B cell (primary cell): ENCODE measurements around the gene GNG3. TPM values are rescaled to one million over a fixed set of nuclear protein-coding genes. Genes with fewer than 3 reads are reported as not detected.
A peak's percentile ranks its signal among the peaks of the same experiment; 100 is the strongest.

Source experiments
- ATAC-seq: fragments of 200-7000 bp; cut with Tn5 transposase; one replicate; pipeline ENCODE4 v1.10.0; 2021; ENCODE audit warnings: low read depth, mild to moderate bottlenecking, moderate number of reproducible peaks, moderate library complexity
- CTCF ChIA-PET: fragments of 350-600 bp; sonication (Branson Sonifier 250); formaldehyde crosslinking; loops from one replicate; lab custom pipeline; 2021; ENCODE audit warnings: antibody characterized with exemption, inconsistent platforms; lab: Charles Lee
- POLR2A ChIA-PET: fragments of 350-600 bp; sonication (Branson Sonifier 250); formaldehyde crosslinking; loops from one replicate; lab custom pipeline; 2021; ENCODE audit warnings: antibody characterized with exemption; lab: Charles Lee
- DNase-seq: peaks from one replicate; pipeline ENCODE4 v3.0.0; 2013
- H2AFZ ChIP-seq: 2 replicates; pipeline ENCODE4 v1.6.1; 2012; ENCODE audit warnings: mild to moderate bottlenecking, low read depth, low read length; ENCODE audit not compliant: insufficient read depth, poor library complexity, severe bottlenecking
- H3K27ac ChIP-seq, 2 donors: 1 replicate in 1 of 2; 2 replicates in 1 of 2; pipeline ENCODE4 v1.5.1; 2012 to 2013; ENCODE audit warnings: low read length in 2 of 2, mild to moderate bottlenecking in 2 of 2, moderate library complexity in 1 of 2
- H3K27me3 ChIP-seq, 4 experiments: fragments of 200-600 bp in 1 of 4; sonication (generic) in 1 of 4; replicated peaks in 1 of 4; 1 replicate in 2 of 4; 2 replicates in 2 of 4; pipeline versions ENCODE4 v1.6.1 to v1.7.0; 2013 to 2016; ENCODE audit warnings: low read length in 3 of 4, mild to moderate bottlenecking in 2 of 4, mixed read lengths in 1 of 4, moderate library complexity in 1 of 4; ENCODE audit not compliant: insufficient read depth in 4 of 4, control insufficient read depth in 3 of 4; ENCODE audit errors: control extremely low read depth in 1 of 4
- H3K36me3 ChIP-seq, 2 experiments: replicated peaks in 1 of 2; 1 replicate in 1 of 2; 2 replicates in 1 of 2; pipeline versions ENCODE4 v1.6.1 to v1.7.1; 2013; ENCODE audit warnings: low read length in 1 of 2; ENCODE audit not compliant: insufficient read depth in 2 of 2, control insufficient read depth in 1 of 2; ENCODE audit errors: control extremely low read depth in 1 of 2, extremely low read depth in 1 of 2
- H3K4me1 ChIP-seq, 2 donors: fragments of 200-600 bp in 1 of 2; sonication (generic) in 1 of 2; 1 replicate in 1 of 2; 2 replicates in 1 of 2; pipeline versions ENCODE4 v1.5.1 to v1.6.1; 2013 to 2017; ENCODE audit warnings: low read length in 2 of 2; ENCODE audit not compliant: control insufficient read depth in 2 of 2, insufficient read depth in 2 of 2
- H3K4me2 ChIP-seq: replicated peaks from 2 replicates; pipeline ENCODE3; 2012; ENCODE audit warnings: mild to moderate bottlenecking, low read depth, low read length; ENCODE audit not compliant: poor library complexity, severe bottlenecking
- H3K4me3 ChIP-seq, 5 experiments: fragments of 200-600 bp in 1 of 5; sonication (generic) in 1 of 5; 1 replicate in 3 of 5; 2 replicates in 2 of 5; pipeline versions ENCODE4 v1.5.1 to v1.7.0; 2011 to 2016; ENCODE audit warnings: low read length in 4 of 5, mild to moderate bottlenecking in 4 of 5, low read depth in 2 of 5, control low read depth in 1 of 5, moderate library complexity in 1 of 5; ENCODE audit not compliant: insufficient read depth in 1 of 5; ENCODE audit errors: control extremely low read depth in 1 of 5, extremely low read depth in 1 of 5
- H3K79me2 ChIP-seq: fragments of 200-600 bp; sonication (generic); one replicate; pipeline ENCODE4 v1.6.0; 2016; ENCODE audit warnings: low read length; ENCODE audit not compliant: control insufficient read depth, insufficient read depth
- H3K9ac ChIP-seq: fragments of 200-600 bp; sonication (generic); 2 replicates; pipeline ENCODE4 v1.6.1; 2017; ENCODE audit warnings: mild to moderate bottlenecking, low read length, moderate library complexity
- H3K9me3 ChIP-seq, 3 donors: one replicate each; pipeline versions ENCODE4 v1.6.1 to v1.7.1; 2013; ENCODE audit warnings: low read length in 2 of 3; ENCODE audit not compliant: control insufficient read depth in 2 of 3, insufficient read depth in 1 of 3; ENCODE audit errors: control extremely low read depth in 1 of 3
- H4K20me1 ChIP-seq: 2 replicates; pipeline ENCODE4 v1.6.0; 2012; ENCODE audit warnings: mild to moderate bottlenecking, low read length; ENCODE audit not compliant: insufficient read depth, control insufficient read depth, poor library complexity, severe bottlenecking
- H3K27ac Mint-ChIP-seq: one replicate; pipeline ENCODE4 v1.8.0; 2021; ENCODE audit warnings: mixed read lengths
- H3K27me3 Mint-ChIP-seq: one replicate; pipeline ENCODE4 v1.8.0; 2021; ENCODE audit warnings: mixed read lengths
- H3K4me1 Mint-ChIP-seq: one replicate; pipeline ENCODE4 v1.8.0; 2021; ENCODE audit warnings: mixed read lengths
- H3K4me3 Mint-ChIP-seq: one replicate; pipeline ENCODE4 v1.8.0; 2021; ENCODE audit warnings: mixed read lengths
- H3K9me3 Mint-ChIP-seq: one replicate; pipeline ENCODE4 v1.8.0; 2022; ENCODE audit warnings: mixed read lengths; ENCODE audit not compliant: insufficient read depth
- EZH2 ChIP-seq: IDR thresholded peaks from 2 replicates; pipeline ENCODE4 v1.6.1; 2012; ENCODE audit warnings: borderline replicate concordance, low read depth, mild to moderate bottlenecking, moderate library complexity, low read length; ENCODE audit not compliant: insufficient read depth, poor library complexity, severe bottlenecking
- WGBS: methylation state at CpG from one replicate; pipeline ENCODE4 v1.1.5; 2013; ENCODE audit warnings: missing lambda C conversion rate; ENCODE audit not compliant: insufficient coverage; 5-methylcytosine and 5-hydroxymethylcytosine counted together
- intact Hi-C: fragments of 100-400 bp; cut with micrococcal nuclease; formaldehyde crosslinking; loops from one replicate; pipeline ENCODE4 v1.10.0; 2022
- polyA plus RNA-seq: library from polyadenylated mRNA; depleted of rRNA; stranded (reverse); fragments of >200 nt; gene quantifications from 2 replicates; pipeline ENCODE4 v1.2.3, GENCODE V29; 2012
- total RNA-seq, 2 donors: library from RNA; stranded (reverse); fragments of 120-200 nt in 1 of 2; gene quantifications; 1 replicate in 1 of 2; 2 replicates in 1 of 2; pipeline versions ENCODE4 v1.2.3 to v1.2.4, GENCODE V29; 2013 to 2022
- TF ChIP-seq, protein P1 (sequence below): fragments of 200-600 bp; IDR thresholded peaks from one replicate; pipeline ENCODE4 v1.8.0; 2022; ENCODE audit warnings: antibody characterized with exemption, mild to moderate bottlenecking

The GNG3 gene
- total and polyA plus RNA-seq, 2 donors (not counting 1 experiment from before 2014, with no cell fraction given): 2.1 to 5.5 TPM

DNA sequence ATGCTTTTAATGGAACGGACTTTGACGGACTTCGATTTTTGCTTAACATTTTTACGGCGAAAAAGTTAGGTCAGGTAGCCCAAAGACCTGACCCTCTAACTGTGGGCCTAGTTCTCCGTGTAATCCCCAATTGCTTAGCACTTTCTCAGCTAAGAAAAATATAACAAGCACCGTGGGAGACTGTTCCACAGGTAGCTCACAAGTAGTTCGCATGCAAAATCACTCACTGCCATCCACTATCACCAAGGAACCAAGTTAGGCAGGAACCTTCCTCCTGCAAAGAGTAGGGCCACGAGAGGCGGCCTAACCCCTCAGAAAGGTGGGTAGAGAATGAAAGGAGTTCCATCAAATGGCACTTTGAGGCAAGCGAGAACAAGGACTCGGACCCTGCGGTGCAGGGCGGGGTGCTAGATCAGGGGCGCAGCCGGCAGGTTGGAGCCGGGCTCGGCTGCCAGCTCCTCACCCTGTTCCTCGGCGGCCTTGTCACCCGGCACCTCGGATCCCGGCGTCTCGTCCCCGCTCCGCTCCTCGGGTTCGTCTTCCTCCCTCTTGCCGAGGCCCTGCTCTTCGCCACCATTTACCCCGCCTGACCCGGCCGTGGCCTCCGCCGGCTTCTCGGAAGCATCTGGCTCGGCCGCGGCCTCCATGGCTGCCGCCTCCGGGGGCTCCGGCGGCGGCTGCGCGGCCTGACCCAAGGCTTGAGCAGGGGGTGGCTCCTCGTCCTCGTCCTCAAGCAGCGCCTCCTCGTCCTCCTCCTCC lies 18.9 kb downstream of the GNG3 start:
- Histone ChIP-seq H3K4me1 (peaks cover 37 to 41% of the 10 kb centered on the region in 2 donors), H3K79me2 (peaks cover 81% of the 10 kb centered on the region), H3K27ac (peak overlapping the region; percentile 40 to 90), H2AFZ (peak overlapping the region; percentile 91), H3K36me3 (peaks cover 3 to 34% of the 10 kb centered on the region in 2 experiments), H3K4me2 (peak overlapping the region; percentile 91), H3K9me3 (no peaks in the 10 kb centered on the region), H3K9ac (peak overlapping the region; percentile 93), H3K27me3 (no peaks in the 10 kb centered on the region), H4K20me1 (peaks cover 57% of the 10 kb centered on the region), H3K4me3 (peak overlapping the region; percentile 94 to 100 (median 99))
- peak overlapping the region; percentile 99 for H3K27ac Mint-ChIP-seq
- ChIA-PET POLR2A (interaction anchor here (0.6 to 4.9 kb wide), 15 partner anchors 18 to 155 kb away, joined by 3 to 75 read pairs (median 14); partner anchors contain the start of genes BSCL2, C11orf98, CSKMT and GNG3), CTCF (interaction anchor here (0.8 to 5.5 kb wide), 7 partner anchors 12 to 184 kb away, joined by 3 to 34 read pairs (median 3); partner anchors contain the start of genes SLC3A2, TMEM179B and ZBTB3)
- H3K4me1 Mint-ChIP-seq: peaks cover 55% of the 10 kb centered on the region
- no peak for DNase-seq
- TF ChIP-seq, protein P1, sequence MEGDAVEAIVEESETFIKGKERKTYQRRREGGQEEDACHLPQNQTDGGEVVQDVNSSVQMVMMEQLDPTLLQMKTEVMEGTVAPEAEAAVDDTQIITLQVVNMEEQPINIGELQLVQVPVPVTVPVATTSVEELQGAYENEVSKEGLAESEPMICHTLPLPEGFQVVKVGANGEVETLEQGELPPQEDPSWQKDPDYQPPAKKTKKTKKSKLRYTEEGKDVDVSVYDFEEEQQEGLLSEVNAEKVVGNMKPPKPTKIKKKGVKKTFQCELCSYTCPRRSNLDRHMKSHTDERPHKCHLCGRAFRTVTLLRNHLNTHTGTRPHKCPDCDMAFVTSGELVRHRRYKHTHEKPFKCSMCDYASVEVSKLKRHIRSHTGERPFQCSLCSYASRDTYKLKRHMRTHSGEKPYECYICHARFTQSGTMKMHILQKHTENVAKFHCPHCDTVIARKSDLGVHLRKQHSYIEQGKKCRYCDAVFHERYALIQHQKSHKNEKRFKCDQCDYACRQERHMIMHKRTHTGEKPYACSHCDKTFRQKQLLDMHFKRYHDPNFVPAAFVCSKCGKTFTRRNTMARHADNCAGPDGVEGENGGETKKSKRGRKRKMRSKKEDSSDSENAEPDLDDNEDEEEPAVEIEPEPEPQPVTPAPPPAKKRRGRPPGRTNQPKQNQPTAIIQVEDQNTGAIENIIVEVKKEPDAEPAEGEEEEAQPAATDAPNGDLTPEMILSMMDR: no peak
- no peak for TF ChIP-seq EZH2
- no peaks in the 10 kb centered on the region for H3K9me3 Mint-ChIP-seq
- H3K4me3 Mint-ChIP-seq: peak overlapping the region; percentile 95
- ATAC-seq: no peak
- WGBS: under 1% methylated on average over 51 of the region's 51 CpGs
- intact Hi-C loops: loop anchor here (2.0 kb wide), 5 partner anchors 56 to 154 kb away; partner anchors contain the start of genes EML3, ROM1, SLC3A2 and STX5
- H3K27me3 Mint-ChIP-seq: no peaks in the 10 kb centered on the region
